ENCODE results near the gene SYNGAP1. TPM values are rescaled to one million over a fixed set of nuclear protein-coding genes. Genes with fewer than 3 reads are reported as not detected.
A peak's percentile ranks its signal among the peaks of the same experiment; 100 is the strongest.
"Not testable (repeated sequence)": the region's sequence is repeated elsewhere in the genome, so short reads cannot be mapped to it uniquely, and the experiment has no call there.

The SYNGAP1 gene
- polyA plus RNA-seq, 1 donor = 21.0 TPM

- DNase-seq; H3K27me3 ChIP-seq (ENCODE audit: control insufficient read depth, insufficient read depth, low read length); H3K4me1 ChIP-seq (ENCODE audit: control insufficient read depth, insufficient read depth, low read length); H3K9me3 ChIP-seq (ENCODE audit: control insufficient read depth, low read depth, low read length); H3K4me3 ChIP-seq (ENCODE audit: low read length); H3K36me3 ChIP-seq (ENCODE audit: control insufficient read depth, insufficient read depth, low read length); H3K27ac ChIP-seq (ENCODE audit: low read length): not testable (repeated sequence)
- WGBS (ENCODE audit: insufficient coverage, low lambda C conversion rate) = 100% methylated on average over 1 of the region's 6 CpGs
Observed at GRCh38 chr6:33399881-33400280, 20.0 kb upstream of the SYNGAP1 start.

DNA sequence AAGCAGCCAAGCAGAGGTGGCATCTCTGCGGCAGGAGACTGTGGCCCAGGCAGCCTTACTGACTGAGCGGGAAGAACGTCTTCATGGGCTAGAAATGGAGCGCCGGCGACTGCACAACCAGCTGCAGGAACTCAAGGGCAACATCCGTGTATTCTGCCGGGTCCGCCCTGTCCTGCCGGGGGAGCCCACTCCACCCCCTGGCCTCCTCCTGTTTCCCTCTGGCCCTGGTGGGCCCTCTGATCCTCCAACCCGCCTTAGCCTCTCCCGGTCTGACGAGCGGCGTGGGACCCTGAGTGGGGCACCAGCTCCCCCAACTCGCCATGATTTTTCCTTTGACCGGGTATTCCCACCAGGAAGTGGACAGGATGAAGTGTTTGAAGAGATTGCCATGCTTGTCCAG lies 15.0 kb upstream of the SYNGAP1 start:
- H3K27ac ChIP-seq (ENCODE audit: low read length) = no peak overlapping the region
- H3K4me1 ChIP-seq (ENCODE audit: control insufficient read depth, insufficient read depth, low read length) = peaks cover 3% of the 10 kb centered on the region
- no peak for DNase-seq
- H3K4me3 ChIP-seq (ENCODE audit: low read length) = no peak overlapping the region
- H3K9me3 ChIP-seq (ENCODE audit: control insufficient read depth, low read depth, low read length) = no peaks in the 10 kb centered on the region
- H3K36me3 ChIP-seq (ENCODE audit: control insufficient read depth, insufficient read depth, low read length) = peaks cover 23% of the 10 kb centered on the region
- no peaks in the 10 kb centered on the region for H3K27me3 ChIP-seq (ENCODE audit: control insufficient read depth, insufficient read depth, low read length)
- no CpG with 5 or more reads among the region's 17 CpGs for WGBS (ENCODE audit: insufficient coverage, low lambda C conversion rate)

DNA sequence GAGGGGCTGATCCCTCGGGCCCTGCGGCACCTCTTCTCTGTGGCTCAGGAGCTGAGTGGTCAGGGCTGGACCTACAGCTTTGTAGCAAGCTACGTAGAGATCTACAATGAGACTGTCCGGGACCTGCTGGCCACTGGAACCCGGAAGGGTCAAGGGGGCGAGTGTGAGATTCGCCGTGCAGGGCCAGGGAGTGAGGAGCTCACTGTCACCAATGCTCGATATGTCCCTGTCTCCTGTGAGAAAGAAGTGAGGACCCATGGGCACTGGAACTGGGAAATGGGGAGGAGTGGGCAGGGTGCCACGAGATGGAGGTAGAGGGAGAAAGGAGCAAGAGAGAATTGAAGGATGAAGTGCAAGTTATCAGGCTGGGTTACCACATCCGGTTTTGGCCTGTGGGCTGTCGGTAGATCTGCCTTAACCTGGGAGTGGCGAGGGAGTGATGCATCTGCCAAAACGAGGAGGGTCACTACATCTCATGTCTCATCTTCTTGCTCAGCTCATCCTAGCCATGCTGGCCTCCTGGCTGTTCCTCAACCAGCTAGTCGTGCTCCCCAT lies 14.4 kb upstream of the SYNGAP1 start:
- peaks cover 3% of the 10 kb centered on the region for H3K4me1 ChIP-seq (ENCODE audit: control insufficient read depth, insufficient read depth, low read length)
- H3K27ac ChIP-seq (ENCODE audit: low read length) = no peak overlapping the region
- 100% methylated on average over 1 of the region's 15 CpGs for WGBS (ENCODE audit: insufficient coverage, low lambda C conversion rate)
- H3K9me3 ChIP-seq (ENCODE audit: control insufficient read depth, low read depth, low read length) = no peaks in the 10 kb centered on the region
- H3K4me3 ChIP-seq (ENCODE audit: low read length) = no peak overlapping the region
- H3K36me3 ChIP-seq (ENCODE audit: control insufficient read depth, insufficient read depth, low read length) = peaks cover 23% of the 10 kb centered on the region
- no peaks in the 10 kb centered on the region for H3K27me3 ChIP-seq (ENCODE audit: control insufficient read depth, insufficient read depth, low read length)
- DNase-seq = no peak

- Histone ChIP-seq H3K27ac (ENCODE audit: low read length) (no peak overlapping the region), H3K36me3 (ENCODE audit: control insufficient read depth, insufficient read depth, low read length) (peaks cover 23% of the 10 kb centered on the region), H3K4me1 (ENCODE audit: control insufficient read depth, insufficient read depth, low read length) (peaks cover 3% of the 10 kb centered on the region), H3K9me3 (ENCODE audit: control insufficient read depth, low read depth, low read length) (no peaks in the 10 kb centered on the region), H3K4me3 (ENCODE audit: low read length) (no peak overlapping the region), H3K27me3 (ENCODE audit: control insufficient read depth, insufficient read depth, low read length) (no peaks in the 10 kb centered on the region)
- no CpG with 5 or more reads among the region's 17 CpGs for WGBS (ENCODE audit: insufficient coverage, low lambda C conversion rate)
- no peak for DNase-seq
Observed at GRCh38 chr6:33406126-33406525, 13.7 kb upstream of the SYNGAP1 start.

DNA sequence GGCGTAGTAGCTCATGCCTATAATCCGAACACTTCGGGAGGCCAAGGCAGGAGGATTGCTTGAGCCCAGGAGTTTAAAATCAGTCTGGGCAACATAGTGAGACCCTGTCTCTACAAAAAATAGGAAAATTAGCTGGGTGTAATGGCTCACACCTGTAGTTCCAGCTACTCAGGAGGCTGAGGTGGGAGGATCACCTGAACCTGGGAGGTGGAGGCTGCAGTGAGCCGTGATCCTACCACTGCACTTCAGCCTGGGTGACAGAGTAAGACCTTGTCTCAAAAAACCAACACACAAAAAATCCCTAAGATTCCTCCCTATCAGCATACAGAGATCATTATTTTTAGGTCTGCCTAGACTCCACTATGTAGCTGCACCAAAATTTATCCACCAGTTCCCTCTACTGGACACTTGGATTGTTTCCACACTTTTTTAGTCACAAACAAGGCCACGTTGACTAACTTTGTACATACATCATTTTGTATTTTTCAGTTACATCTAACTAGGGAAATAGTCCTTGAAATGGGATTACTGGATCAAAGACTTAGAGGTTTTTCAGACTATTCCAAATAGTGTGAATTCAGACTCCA lies 12.6 kb upstream of the SYNGAP1 start:
- Histone ChIP-seq H3K27me3 (ENCODE audit: control insufficient read depth, insufficient read depth, low read length) (no peaks in the 10 kb centered on the region), H3K4me3 (ENCODE audit: low read length) (no peak overlapping the region), H3K27ac (ENCODE audit: low read length) (no peak overlapping the region), H3K4me1 (ENCODE audit: control insufficient read depth, insufficient read depth, low read length) (peaks cover 13% of the 10 kb centered on the region), H3K36me3 (ENCODE audit: control insufficient read depth, insufficient read depth, low read length) (peaks cover 25% of the 10 kb centered on the region), H3K9me3 (ENCODE audit: control insufficient read depth, low read depth, low read length) (no peaks in the 10 kb centered on the region)
- no peak for DNase-seq
- WGBS (ENCODE audit: insufficient coverage, low lambda C conversion rate) = 40% methylated on average over 1 of the region's 5 CpGs

DNA sequence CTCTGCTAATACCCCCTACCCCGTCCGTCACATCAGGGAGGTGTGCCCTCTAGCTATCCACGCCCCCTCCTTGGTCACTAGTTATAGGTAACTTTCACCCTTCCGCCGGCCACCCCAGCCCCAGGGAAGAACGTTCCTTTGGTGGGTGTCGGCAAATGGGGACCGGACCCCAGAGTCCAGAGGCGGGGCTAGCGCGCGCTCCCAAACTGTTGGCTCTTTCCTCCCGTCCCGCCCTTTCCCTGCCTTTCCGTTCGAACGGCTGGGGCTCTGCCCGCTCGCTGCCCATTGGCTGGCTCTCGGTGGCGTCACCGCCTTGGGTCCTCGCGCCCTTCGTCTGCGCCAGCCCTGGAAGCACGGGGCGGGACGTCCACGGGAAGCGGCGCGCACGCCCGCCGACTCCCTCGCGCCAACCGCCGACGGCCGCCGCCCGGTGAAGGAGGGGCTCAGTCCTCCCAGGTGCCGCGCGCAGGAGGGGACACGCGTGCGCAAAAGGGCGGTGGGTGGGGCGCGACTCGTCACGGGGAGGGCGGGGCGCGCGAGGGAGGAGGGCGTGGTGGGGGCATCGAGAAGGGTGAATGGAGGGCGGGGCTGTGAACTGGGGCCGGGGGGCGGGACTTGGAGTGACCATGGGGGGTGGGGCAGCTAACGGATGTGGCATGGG lies 9.7 kb upstream of the SYNGAP1 start:
- peaks cover 13% of the 10 kb centered on the region for H3K4me1 ChIP-seq (ENCODE audit: control insufficient read depth, insufficient read depth, low read length)
- no peaks in the 10 kb centered on the region for H3K27me3 ChIP-seq (ENCODE audit: control insufficient read depth, insufficient read depth, low read length)
- peak; percentile 99 for DNase-seq
- no peaks in the 10 kb centered on the region for H3K9me3 ChIP-seq (ENCODE audit: control insufficient read depth, low read depth, low read length)
- peak overlapping the region; percentile 81 for H3K4me3 ChIP-seq (ENCODE audit: low read length)
- H3K36me3 ChIP-seq (ENCODE audit: control insufficient read depth, insufficient read depth, low read length) = peaks cover 43% of the 10 kb centered on the region
- H3K27ac ChIP-seq (ENCODE audit: low read length) = peak overlapping the region; percentile 99
- no CpG with 5 or more reads among the region's 65 CpGs for WGBS (ENCODE audit: insufficient coverage, low lambda C conversion rate)

DNA sequence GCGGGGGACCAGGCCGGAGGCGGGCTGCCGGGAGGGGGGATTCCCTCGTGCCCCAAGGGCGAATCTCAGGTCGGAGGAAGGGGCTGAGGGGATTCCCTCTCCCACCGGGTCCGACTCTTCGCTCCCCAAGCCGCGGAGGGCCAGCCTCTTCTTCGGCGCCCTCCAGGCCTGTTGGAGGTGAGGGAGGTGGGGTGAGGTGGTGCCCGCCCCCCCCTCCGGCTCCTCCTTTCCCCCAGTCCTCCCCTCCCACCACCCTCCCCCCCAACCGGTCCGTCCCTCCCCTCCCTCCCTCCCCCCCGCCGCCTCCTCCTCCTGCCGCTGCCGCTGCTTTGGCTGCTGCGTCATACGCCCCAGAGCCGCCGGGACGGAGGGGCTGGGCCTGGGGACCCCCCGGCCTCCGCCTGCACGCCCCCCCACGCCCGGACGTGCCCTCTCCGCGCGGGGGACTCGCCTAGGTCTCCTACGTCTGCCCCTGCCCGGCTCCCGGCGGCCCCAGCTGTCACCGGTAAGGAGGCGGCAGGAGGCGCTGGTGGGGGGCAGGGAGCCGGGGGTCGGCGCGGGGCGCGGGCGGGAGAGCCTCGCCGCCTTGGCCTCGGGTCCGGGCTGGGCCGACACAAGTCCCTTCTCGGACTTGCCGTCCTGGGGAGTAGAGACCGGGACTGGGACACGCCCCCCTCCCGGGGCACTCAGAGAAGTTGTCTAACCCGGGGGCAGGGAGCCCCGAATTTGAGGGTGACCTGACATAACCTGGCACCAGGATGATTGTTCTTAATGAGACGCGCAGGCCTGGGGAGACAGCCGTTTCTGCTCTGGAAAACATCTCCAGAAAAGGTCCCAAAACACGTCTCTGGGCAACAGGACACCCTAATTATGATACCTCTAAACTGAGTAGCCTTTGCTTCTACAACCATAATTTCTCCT lies 8.9 kb upstream of the SYNGAP1 start, which contains the start of gene PHF1:
TSS of gene PHF1 (plus strand) at position 304 of the 921 bp plus-strand sequence. CDS start 1,250 bp downstream, outside the sequence.
- Histone ChIP-seq H3K36me3 (ENCODE audit: control insufficient read depth, insufficient read depth, low read length) (peaks cover 46% of the 10 kb centered on the region), H3K27ac (ENCODE audit: low read length) (peak within 1 kb of the TSS; percentile 99), H3K4me1 (ENCODE audit: control insufficient read depth, insufficient read depth, low read length) (peaks cover 16% of the 10 kb centered on the region), H3K4me3 (ENCODE audit: low read length) (peak within 1 kb of the TSS; percentile 81), H3K27me3 (ENCODE audit: control insufficient read depth, insufficient read depth, low read length) (no peaks in the 10 kb centered on the region), H3K9me3 (ENCODE audit: control insufficient read depth, low read depth, low read length) (no peaks in the 10 kb centered on the region)
- no peak for DNase-seq
- no CpG with 5 or more reads among the region's 67 CpGs for WGBS (ENCODE audit: insufficient coverage, low lambda C conversion rate)

GRCh38 chr6:33411632-33412005 lies 8.2 kb upstream of the SYNGAP1 start:
- Histone ChIP-seq H3K36me3 (ENCODE audit: control insufficient read depth, insufficient read depth, low read length) (peaks cover 42% of the 10 kb centered on the region), H3K27ac (ENCODE audit: low read length) (peak overlapping the region; percentile 47), H3K27me3 (ENCODE audit: control insufficient read depth, insufficient read depth, low read length) (no peaks in the 10 kb centered on the region), H3K4me3 (ENCODE audit: low read length) (peak overlapping the region; percentile 70), H3K4me1 (ENCODE audit: control insufficient read depth, insufficient read depth, low read length) (peaks cover 22% of the 10 kb centered on the region), H3K9me3 (ENCODE audit: control insufficient read depth, low read depth, low read length) (no peaks in the 10 kb centered on the region)
- WGBS (ENCODE audit: insufficient coverage, low lambda C conversion rate) = no CpG with 5 or more reads among the region's 6 CpGs
- DNase-seq = no peak

- no peaks in the 10 kb centered on the region for H3K9me3 ChIP-seq (ENCODE audit: control insufficient read depth, low read depth, low read length)
- peaks cover 41% of the 10 kb centered on the region for H3K36me3 ChIP-seq (ENCODE audit: control insufficient read depth, insufficient read depth, low read length)
- H3K4me3 ChIP-seq (ENCODE audit: low read length) = no peak overlapping the region
- no peaks in the 10 kb centered on the region for H3K27me3 ChIP-seq (ENCODE audit: control insufficient read depth, insufficient read depth, low read length)
- no peak overlapping the region for H3K27ac ChIP-seq (ENCODE audit: low read length)
- H3K4me1 ChIP-seq (ENCODE audit: control insufficient read depth, insufficient read depth, low read length) = peaks cover 25% of the 10 kb centered on the region
- DNase-seq = no peak
- WGBS (ENCODE audit: insufficient coverage, low lambda C conversion rate) = no CpG with 5 or more reads among the region's 10 CpGs
Observed at GRCh38 chr6:33412140-33413009, 7.5 kb upstream of the SYNGAP1 start.

All from large intestine (tissue), 3 donors.